HG03280 (cell line): ENCODE data around the gene RNU7-1.

Experiments
- ATAC-seq: cut with Tn5 transposase; IDR thresholded peaks from one replicate; pipeline ENCODE4 v1.9.1; 2021; ENCODE audit warnings: mild to moderate bottlenecking, moderate library complexity; ENCODE audit not compliant: unreplicated experiment

Gene RNU7-1

DNA sequence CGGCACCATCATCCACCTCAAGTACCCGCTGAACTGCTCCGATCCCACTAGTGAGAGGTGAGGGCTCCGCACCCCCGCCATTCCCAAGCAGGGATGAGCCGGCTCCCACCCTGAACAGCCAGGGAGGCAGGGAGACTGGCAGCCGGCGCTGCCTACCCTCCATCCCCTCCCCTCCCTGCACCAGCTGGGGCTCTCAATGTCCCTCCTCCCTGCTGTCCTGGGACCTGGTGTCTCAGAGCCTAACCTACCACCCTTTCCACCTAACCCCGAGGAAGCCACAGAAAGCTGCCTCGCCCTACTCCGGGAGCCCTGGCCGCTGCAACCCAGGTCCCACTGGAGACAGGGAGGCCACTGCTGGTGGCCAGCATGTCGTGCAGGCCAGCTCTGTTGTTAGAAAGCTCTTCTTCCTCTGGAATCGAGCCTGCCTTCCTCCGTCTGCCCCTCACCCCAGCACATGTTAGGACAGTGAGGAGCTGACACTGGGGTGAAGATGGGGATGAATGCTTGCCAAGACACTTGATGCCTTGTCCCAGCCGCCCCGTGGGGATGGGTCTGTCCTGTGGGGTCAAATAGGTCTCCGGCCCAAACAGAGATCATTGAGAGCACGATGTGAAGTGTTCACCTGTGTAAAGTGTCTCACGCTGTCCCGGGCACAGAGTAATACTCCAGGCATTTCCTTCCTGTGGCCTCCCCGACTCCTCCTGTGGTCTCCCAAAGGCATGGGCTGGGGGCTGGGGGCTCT lies 8.7 kb downstream of the RNU7-1 start:
- no peak for ATAC-seq

- no peak for ATAC-seq
Observed at GRCh38 chr12:6952863-6953441, 9.3 kb downstream of the RNU7-1 start.

DNA sequence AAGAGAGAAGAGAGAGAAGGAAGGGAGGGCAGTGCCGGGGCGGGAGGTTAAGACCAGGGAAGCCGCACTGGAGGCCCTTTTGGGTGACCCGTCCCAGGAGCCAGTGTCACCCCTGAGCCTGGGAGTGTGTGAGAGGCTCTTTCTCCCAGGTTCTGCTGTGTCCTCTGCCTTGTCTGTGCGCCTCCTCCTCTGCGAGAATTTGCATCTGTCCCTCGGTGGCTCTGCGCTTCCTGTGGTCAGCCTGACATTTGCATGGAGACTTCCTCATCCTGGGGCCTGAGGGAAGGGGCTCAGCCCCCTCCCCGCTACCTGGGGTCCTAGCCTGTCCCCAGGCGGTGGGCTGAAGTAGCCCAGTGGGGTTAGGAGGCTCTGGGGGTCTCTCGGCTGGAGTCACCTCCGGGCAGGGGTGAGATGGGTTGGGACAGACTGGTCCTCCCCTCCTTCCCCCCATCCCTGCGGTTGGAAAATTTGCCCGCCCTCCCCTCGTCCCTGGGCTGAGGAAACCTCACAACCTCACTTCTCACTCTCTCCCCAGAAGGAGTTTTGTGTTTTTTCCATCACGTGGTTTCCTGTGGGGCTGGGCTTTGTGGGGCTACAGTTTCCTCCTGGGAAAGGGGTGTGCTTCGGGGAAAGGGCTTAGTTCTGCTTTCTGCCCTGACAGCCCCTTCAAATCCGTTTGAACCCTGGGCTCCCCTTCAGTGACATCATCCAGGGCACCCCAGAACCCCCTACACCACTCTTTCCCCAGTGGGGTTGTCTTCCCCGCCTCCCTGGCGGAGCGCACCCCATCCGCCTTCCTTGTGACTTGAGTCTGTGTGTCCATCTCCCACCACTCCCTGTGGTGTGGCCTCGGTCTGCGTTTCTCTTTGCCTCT lies 10.1 kb downstream of the RNU7-1 start:
- peak; percentile 50 for ATAC-seq

DNA sequence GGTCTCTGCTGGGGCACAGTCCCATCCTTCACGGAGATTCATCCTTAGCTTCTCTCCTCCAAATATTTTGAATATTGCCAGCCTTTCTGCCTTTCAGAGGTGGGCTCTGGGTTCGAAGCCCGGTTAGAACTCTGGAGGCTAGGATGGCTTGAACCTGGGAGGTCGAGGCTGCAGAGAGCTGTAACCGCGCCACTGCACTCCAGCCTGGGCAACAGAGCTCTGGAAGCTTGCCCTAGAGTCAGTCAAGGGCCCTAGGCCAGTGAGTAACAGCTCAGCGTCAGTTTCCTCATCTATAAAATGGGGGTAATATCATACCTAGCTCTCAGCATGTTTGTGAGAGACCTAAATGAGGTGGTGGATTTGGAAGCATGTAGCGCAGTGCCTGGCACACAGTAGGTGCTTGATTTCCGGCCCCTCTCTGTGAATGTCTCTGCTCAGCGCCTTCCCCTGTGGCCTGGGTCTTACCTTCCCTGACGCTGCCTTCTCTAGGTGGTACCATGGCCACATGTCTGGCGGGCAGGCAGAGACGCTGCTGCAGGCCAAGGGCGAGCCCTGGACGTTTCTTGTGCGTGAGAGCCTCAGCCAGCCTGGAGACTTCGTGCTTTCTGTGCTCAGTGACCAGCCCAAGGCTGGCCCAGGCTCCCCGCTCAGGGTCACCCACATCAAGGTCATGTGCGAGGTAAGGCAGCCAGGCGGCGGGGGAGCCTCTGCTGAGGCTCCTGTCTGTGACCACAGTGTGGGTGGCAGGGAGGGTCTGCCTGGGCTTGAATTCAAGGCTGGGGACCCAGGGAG lies 10.9 kb downstream of the RNU7-1 start:
- no peak for ATAC-seq

GRCh38 chr12:6955108-6956020 lies 11.7 kb downstream of the RNU7-1 start:
- no peak for ATAC-seq

GRCh38 chr12:6956021-6956727 lies 12.6 kb downstream of the RNU7-1 start:
- ATAC-seq: no peak

- no peak for ATAC-seq
Observed at GRCh38 chr12:6957151-6957701, 13.6 kb downstream of the RNU7-1 start.

GRCh38 chr12:6957741-6958608 lies 14.4 kb downstream of the RNU7-1 start:
- no peak for ATAC-seq

- ATAC-seq: no peak
Observed at GRCh38 chr12:6958609-6959057, 15.0 kb downstream of the RNU7-1 start.

- ATAC-seq: peak; percentile 46
Observed at GRCh38 chr12:6959058-6959804, 15.6 kb downstream of the RNU7-1 start.

DNA sequence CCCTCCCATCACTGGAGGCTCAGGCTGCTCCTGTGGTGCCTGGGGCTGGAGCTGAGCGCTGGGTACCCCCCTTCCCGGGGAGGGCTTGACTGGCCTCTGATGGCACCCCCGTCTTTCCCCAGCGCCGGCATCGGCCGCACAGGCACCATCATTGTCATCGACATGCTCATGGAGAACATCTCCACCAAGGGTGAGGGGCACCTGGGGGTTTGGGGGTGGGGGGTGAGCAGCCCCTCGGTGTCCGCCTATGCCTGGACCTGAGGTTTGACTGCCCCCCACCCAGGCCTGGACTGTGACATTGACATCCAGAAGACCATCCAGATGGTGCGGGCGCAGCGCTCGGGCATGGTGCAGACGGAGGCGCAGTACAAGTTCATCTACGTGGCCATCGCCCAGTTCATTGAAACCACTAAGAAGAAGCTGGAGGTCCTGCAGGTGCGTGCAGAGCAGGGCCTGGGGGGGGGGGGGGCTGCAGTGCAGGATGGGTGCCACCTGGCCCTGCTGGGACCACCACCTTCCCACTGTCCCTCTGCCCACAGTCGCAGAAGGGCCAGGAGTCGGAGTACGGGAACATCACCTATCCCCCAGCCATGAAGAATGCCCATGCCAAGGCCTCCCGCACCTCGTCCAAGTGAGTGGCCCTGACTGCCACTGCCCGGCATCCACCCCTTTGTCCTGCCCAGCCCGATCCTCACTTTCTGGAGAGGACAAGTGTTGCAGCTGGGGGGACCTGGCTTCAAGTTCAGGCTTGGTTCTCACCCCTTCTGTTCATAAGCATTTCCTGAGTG lies 16.4 kb downstream of the RNU7-1 start:
- no peak for ATAC-seq

DNA sequence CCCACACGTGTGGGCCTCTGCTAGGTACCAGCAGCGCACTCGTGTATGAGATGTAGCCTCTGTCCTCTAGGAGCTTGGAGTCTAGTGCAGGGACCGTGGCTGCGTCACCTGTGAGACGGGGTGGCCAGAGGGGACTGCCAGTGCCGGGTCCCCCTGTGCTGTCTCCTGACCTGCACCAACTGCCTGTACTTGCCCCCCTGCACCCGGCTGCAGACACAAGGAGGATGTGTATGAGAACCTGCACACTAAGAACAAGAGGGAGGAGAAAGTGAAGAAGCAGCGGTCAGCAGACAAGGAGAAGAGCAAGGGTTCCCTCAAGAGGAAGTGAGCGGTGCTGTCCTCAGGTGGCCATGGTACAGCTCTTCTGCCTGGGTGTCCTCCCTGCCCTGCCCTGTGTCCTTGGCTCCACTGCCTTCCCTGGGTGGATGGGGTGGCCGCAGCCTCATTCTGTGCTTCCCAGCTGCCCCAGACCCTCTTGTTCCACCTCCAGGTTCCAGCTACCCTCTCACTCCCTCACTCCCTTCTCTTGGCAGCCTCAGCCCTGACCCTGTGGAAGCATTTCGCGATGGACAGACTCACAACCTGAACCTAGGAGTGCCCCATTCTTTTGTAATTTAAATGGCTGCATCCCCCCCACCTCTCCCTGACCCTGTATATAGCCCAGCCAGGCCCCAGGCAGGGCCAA lies 17.1 kb downstream of the RNU7-1 start:
- peak; percentile 26 for ATAC-seq

DNA sequence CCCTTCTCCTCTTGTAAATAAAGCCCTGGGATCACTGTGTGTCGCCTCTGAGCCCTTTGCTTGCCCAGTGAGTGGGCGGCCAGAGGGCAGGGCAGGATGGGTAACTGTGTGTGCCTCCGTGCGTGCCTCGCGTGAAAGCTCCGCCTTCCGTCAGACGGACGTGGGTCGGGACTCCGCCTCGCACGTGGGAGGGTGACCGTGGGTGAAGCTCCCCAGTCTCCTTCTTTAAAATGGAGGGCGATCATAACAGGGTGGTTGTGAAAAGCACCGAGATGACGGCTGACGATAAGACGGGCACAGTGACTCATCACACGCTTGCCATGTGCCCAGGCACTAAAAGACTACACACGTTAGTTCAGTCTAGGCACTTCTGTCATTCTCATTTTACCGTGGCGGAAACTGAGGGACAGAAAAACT lies 17.7 kb downstream of the RNU7-1 start:
- no peak for ATAC-seq

- ATAC-seq: no peak
Observed at GRCh38 chr12:6961695-6962284, 18.2 kb downstream of the RNU7-1 start.

DNA sequence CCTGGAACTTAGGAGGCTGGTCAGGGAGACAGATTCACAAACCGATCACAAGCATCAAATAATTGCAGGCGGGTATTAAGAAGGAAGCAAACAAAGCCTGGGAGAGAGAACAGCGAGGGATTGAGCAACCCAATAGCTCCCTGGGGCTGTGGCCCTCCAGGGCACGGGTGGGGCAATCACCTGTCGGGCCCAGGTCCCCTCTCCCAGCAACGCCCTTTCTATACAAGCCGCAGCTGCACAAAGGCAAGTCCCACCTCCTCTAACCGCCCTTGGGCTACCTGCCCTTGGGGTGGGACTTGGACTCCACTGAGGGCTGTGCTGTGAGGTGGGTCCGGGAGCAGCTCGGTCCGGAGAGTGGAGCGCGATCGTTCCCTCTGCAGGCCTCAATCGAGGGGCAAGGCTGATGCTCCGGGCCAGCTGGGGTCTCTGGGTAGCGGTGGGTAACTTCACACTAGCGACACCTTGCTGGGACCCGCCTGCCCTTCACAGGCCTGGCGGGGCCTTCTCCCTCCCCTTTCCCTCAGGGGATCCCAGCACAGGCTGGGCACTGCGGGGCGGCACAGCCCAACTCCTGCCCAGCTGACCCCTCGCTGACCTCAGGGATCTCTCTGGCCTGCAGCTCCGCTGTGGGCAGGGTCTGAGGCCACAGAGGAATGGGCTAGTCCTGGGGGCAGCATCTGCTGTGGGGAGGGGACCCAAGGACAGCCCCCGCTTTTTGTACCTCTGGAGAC lies 18.8 kb downstream of the RNU7-1 start:
- no peak for ATAC-seq
